HCT116 (cell line): ENCODE data around the gene CHRNA4. TPM values are rescaled to one million over a fixed set of nuclear protein-coding genes. Genes with fewer than 3 reads are reported as not detected.

Source experiments
- ATAC-seq: fragments of 200-7000 bp; cut with Tn5 transposase; 2 replicates; pipeline ENCODE4 v1.9.1; 2020; ENCODE audit warnings: mild to moderate bottlenecking, moderate library complexity
- BruUV-seq: library from RNA; stranded (reverse); fragments of 400-500 nt; replicated peaks from 2 replicates; lab custom pipeline; 2021; lab: Mats Ljungman, UMichigan
- CTCF ChIA-PET: fragments of 300-600 bp; sonication (Branson Sonifier 250); formaldehyde crosslinking; loops from one replicate; lab custom pipeline; 2021; ENCODE audit warnings: antibody characterized with exemption; lab: Charles Lee
- POLR2A ChIA-PET: fragments of 300-600, 350-600 bp; sonication (Branson Sonifier 250); formaldehyde crosslinking; loops from one replicate; lab custom pipeline; 2021; ENCODE audit warnings: antibody characterized with exemption; lab: Charles Lee
- RAD21 ChIA-PET, 2 experiments: fragments of 300-600 bp; sonication (Branson Sonifier 250); formaldehyde crosslinking; loops; one replicate each; lab custom pipeline; 2023; ENCODE audit warnings: low total read pairs in 2 of 2; ENCODE audit not compliant: uncharacterized antibody in 2 of 2, unreplicated experiment in 2 of 2, low non-redundant PET in 1 of 2; lab: Charles Lee
- DNase-seq: peaks from one replicate; pipeline ENCODE4 v3.0.0-alpha.2; 2010; ENCODE audit warnings: low read depth, low spot score
- H2AFZ ChIP-seq: fragments of 200-600 bp; shearing (Covaris generic), sonication (generic); 2 replicates; pipeline ENCODE4 v1.6.1; 2017; ENCODE audit warnings: low read depth, mixed run types, mixed read lengths, antibody characterized with exemption, low read length; ENCODE audit not compliant: poor library complexity, severe bottlenecking
- H3K27ac ChIP-seq: 2 replicates; pipeline ENCODE4 v1.5.1; 2012; ENCODE audit warnings: low read depth, low read length
- H3K27me3 ChIP-seq: fragments of 200-600 bp; sonication (generic); 2 replicates; pipeline ENCODE4 v1.6.1; 2016; ENCODE audit warnings: mixed run types, low read length, mixed read lengths; ENCODE audit not compliant: insufficient read depth
- H3K36me3 ChIP-seq, 2 experiments: fragments of 200-500 bp in 1 of 2; fragments of 200-600 bp in 1 of 2; sonication (Bioruptor generic) in 1 of 2; sonication (generic) in 1 of 2; 2 replicates each; pipeline versions ENCODE4 v1.5.1 to v1.6.1; 2014 to 2016; ENCODE audit warnings: low read length in 2 of 2, inconsistent platforms in 1 of 2, mixed read lengths in 1 of 2, mixed run types in 1 of 2; ENCODE audit not compliant: insufficient read depth in 2 of 2, control insufficient read depth in 1 of 2
- H3K4me1 ChIP-seq, 2 experiments: fragments of 200-600 bp in 1 of 2; sonication (generic) in 1 of 2; 2 replicates each; pipeline versions ENCODE4 v1.5.1 to v1.6.1; 2012 to 2017; ENCODE audit warnings: low read length in 2 of 2, inconsistent platforms in 1 of 2, mild to moderate bottlenecking in 1 of 2, mixed read lengths in 1 of 2, mixed run types in 1 of 2, moderate library complexity in 1 of 2; ENCODE audit not compliant: insufficient read depth in 2 of 2, control insufficient read depth in 1 of 2
- H3K4me2 ChIP-seq: fragments of 200-600 bp; sonication (generic); 2 replicates; pipeline ENCODE4 v1.6.1; 2017; ENCODE audit warnings: mixed run types, low read length, mixed read lengths
- H3K4me3 ChIP-seq, 2 experiments: fragments of 200-600 bp in 1 of 2; sonication (generic) in 1 of 2; replicated peaks in 1 of 2; 2 replicates each; pipeline ENCODE4 v1.5.1; 2011 to 2016; ENCODE audit warnings: low read length in 2 of 2, control low read depth in 1 of 2, low read depth in 1 of 2, mild to moderate bottlenecking in 1 of 2, mixed read lengths in 1 of 2, mixed run types in 1 of 2
- H3K79me2 ChIP-seq: fragments of 200-600 bp; sonication (generic); 2 replicates; pipeline ENCODE4 v1.6.1; 2017; ENCODE audit warnings: mild to moderate bottlenecking, mixed run types, low read length, moderate library complexity, mixed read lengths; ENCODE audit not compliant: insufficient read depth
- H3K9ac ChIP-seq: fragments of 200-600 bp; sonication (generic); 2 replicates; pipeline ENCODE4 v1.6.1; 2016; ENCODE audit warnings: low read length, mixed read lengths
- H3K9me2 ChIP-seq: fragments of 200-600 bp; sonication (generic), shearing (Covaris generic); 2 replicates; pipeline ENCODE4 v1.6.1; 2017; ENCODE audit warnings: mixed run types, mild to moderate bottlenecking, moderate library complexity; ENCODE audit not compliant: insufficient read depth
- H3K9me3 ChIP-seq, 2 experiments: fragments of 200-500 bp in 1 of 2; fragments of 200-600 bp in 1 of 2; sonication (Bioruptor generic) in 1 of 2; sonication (generic) in 1 of 2; 2 replicates each; pipeline ENCODE4 v1.6.1; 2014 to 2017; ENCODE audit warnings: low read length in 2 of 2, mixed read lengths in 2 of 2, inconsistent platforms in 1 of 2, low read depth in 1 of 2, mild to moderate bottlenecking in 1 of 2, mixed run types in 1 of 2, moderate library complexity in 1 of 2; ENCODE audit not compliant: control insufficient read depth in 1 of 2, insufficient read depth in 1 of 2
- H4K20me1 ChIP-seq: fragments of 200-600 bp; sonication (generic), shearing (Covaris generic); 2 replicates; pipeline ENCODE4 v1.6.1; 2017; ENCODE audit warnings: mixed run types, mild to moderate bottlenecking, moderate library complexity; ENCODE audit not compliant: insufficient read depth
- CBX3 ChIP-seq: IDR thresholded peaks from 2 replicates; pipeline ENCODE4 v1.6.1; 2012; ENCODE audit warnings: low read depth
- CTCF ChIP-seq, 3 experiments: fragments of 200-600 bp in 1 of 3; sonication (generic) in 1 of 3; IDR thresholded peaks in 2 of 3; conservative IDR thresholded peaks in 1 of 3; 2 replicates each; pipeline ENCODE4 v1.5.1; 2012 to 2017; ENCODE audit warnings: low read depth in 2 of 3, low read length in 2 of 3, antibody characterized with exemption in 1 of 3, borderline replicate concordance in 1 of 3, control low read depth in 1 of 3, mild to moderate bottlenecking in 1 of 3, mixed read lengths in 1 of 3, mixed run types in 1 of 3, moderate library complexity in 1 of 3; ENCODE audit not compliant: insufficient read depth in 1 of 3
- FOSL1 ChIP-seq: IDR thresholded peaks from 2 replicates; pipeline ENCODE4 v1.6.1; 2012; ENCODE audit warnings: low read depth
- JUND ChIP-seq: IDR thresholded peaks from 2 replicates; pipeline ENCODE4 v1.6.1; 2012
- SP1 ChIP-seq: IDR thresholded peaks from 2 replicates; pipeline ENCODE4 v1.6.1; 2012; ENCODE audit warnings: low read depth
- SRF ChIP-seq: IDR thresholded peaks from 2 replicates; pipeline ENCODE4 v1.6.1; 2012; ENCODE audit warnings: low read depth
- ZFX ChIP-seq: fragments of 450-650 bp; IDR thresholded peaks from 2 replicates; pipeline ENCODE4 v1.6.1; 2017
- intact Hi-C: fragments of 100-400 bp; cut with micrococcal nuclease; formaldehyde crosslinking; loops from 2 replicates; pipeline ENCODE4 v1.10.0; 2022
- total RNA-seq: library from RNA; stranded (reverse); gene quantifications from one replicate; pipeline ENCODE4 v1.2.1, GENCODE V29; 2021; ENCODE audit not compliant: unreplicated experiment

CHRNA4 gene
- total RNA-seq, 1 experiment from 2014 or later, result not detected

- Histone ChIP-seq H3K36me3 (no peaks in the 10 kb centered on the region), H3K4me2 (no peak overlapping the region), H2AFZ (no peak overlapping the region), H3K79me2 (no peaks in the 10 kb centered on the region), H3K9ac (no peak overlapping the region), H3K27me3 (no peaks in the 10 kb centered on the region), H3K9me2 (no peaks in the 10 kb centered on the region), H3K4me3 (no peak overlapping the region), H4K20me1 (no peaks in the 10 kb centered on the region), H3K9me3 (no peaks in the 10 kb centered on the region), H3K4me1 (no peaks in the 10 kb centered on the region), H3K27ac (no peak overlapping the region)
- ChIA-PET CTCF (interaction anchor here (3.1 kb wide), 1 partner anchor 70 kb away, joined by 55 read pairs; no protein-coding TSS in a partner anchor), POLR2A (no interaction called here), RAD21 (no interaction called here)
- intact Hi-C loops, result no loop called here
- DNase-seq, result no peak
- no peak for ATAC-seq
- no TSS peak for BruUV-seq
- TF ChIP-seq CTCF (IDR thresholded peaks at IDR 0.05 in 2 of 3, conservative IDR thresholded peaks at IDR 0.05 in 1 of 3; ENCODE audit: borderline replicate concordance in 1 of 3, insufficient read depth in 1 of 3, low read depth in 2 of 3, low read length in 2 of 3) (no peak), FOSL1 (no peak), SRF (no peak), SP1 (no peak), JUND (no peak), CBX3 (no peak), ZFX (no peak)
Observed at GRCh38 chr20:63311186-63311832, 49.8 kb downstream of the CHRNA4 start.
